ENCODE results near the gene DNAJA3. TPM values are rescaled to one million over a fixed set of nuclear protein-coding genes. Genes with fewer than 3 reads are reported as not detected.

Gene DNAJA3
- total and polyA plus RNA-seq, 2 donors (not counting 3 experiments of a cell fraction or from before 2014, with no cell fraction given) = 33.4 to 45.4 TPM

DNA sequence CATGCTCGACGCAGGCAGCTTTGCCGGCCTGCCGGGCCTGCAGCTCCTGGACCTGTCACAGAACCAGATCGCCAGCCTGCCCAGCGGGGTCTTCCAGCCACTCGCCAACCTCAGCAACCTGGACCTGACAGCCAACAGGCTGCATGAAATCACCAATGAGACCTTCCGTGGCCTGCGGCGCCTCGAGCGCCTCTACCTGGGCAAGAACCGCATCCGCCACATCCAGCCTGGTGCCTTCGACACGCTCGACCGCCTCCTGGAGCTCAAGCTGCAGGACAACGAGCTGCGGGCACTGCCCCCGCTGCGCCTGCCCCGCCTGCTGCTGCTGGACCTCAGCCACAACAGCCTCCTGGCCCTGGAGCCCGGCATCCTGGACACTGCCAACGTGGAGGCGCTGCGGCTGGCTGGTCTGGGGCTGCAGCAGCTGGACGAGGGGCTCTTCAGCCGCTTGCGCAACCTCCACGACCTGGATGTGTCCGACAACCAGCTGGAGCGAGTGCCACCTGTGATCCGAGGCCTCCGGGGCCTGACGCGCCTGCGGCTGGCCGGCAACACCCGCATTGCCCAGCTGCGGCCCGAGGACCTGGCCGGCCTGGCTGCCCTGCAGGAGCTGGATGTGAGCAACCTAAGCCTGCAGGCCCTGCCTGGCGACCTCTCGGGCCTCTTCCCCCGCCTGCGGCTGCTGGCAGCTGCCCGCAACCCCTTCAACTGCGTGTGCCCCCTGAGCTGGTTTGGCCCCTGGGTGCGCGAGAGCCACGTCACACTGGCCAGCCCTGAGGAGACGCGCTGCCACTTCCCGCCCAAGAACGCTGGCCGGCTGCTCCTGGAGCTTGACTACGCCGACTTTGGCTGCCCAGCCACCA, 44.4 kb upstream of the DNAJA3 start:
- CTCF ChIA-PET = interaction anchor here (0.8 to 2.1 kb wide), 3 partner anchors 14 to 23 kb away, joined by 3 to 8 read pairs (median 4); no protein-coding TSS in a partner anchor
- Histone ChIP-seq H3K36me3 (ENCODE audit: control insufficient read depth in 2 of 2, extremely low read depth in 1 of 2, insufficient read depth in 2 of 2, low read length in 2 of 2) (peaks cover 0 to 5% of the 10 kb centered on the region in 2 experiments), H3K27ac (ENCODE audit: insufficient read depth, low read depth, low read length) (no peak overlapping the region), H3K9me3 (replicated peaks; ENCODE audit: control insufficient read depth, insufficient read depth, low read length) (no peaks in the 10 kb centered on the region), H3K9me1 (replicated peaks; ENCODE audit: control insufficient read depth, extremely low read depth, insufficient read depth, low read length) (no peaks in the 10 kb centered on the region), H3K9ac (replicated peaks; ENCODE audit: extremely low read depth, insufficient read depth, low read length) (no peak overlapping the region), H4K20me1 (replicated peaks; ENCODE audit: control insufficient read depth, extremely low read depth, insufficient read depth, low read length) (no peaks in the 10 kb centered on the region), H3K4me3 (replicated peaks in 1 of 3; ENCODE audit: insufficient read depth in 1 of 3, low read depth in 1 of 3, low read length in 3 of 3) (no peak overlapping the region), H3K4me1 (ENCODE audit: control insufficient read depth, extremely low read depth, insufficient read depth, low read length) (peaks cover 12% of the 10 kb centered on the region), H3K79me2 (ENCODE audit: control insufficient read depth, insufficient read depth, low read length) (no peaks in the 10 kb centered on the region), H3K27me3 (ENCODE audit: control insufficient read depth in 2 of 2, insufficient read depth in 2 of 2, low read length in 2 of 2) (no peaks in the 10 kb centered on the region), H3K4me2 (ENCODE audit: insufficient read depth, low read length) (no peak overlapping the region), H2AFZ (ENCODE audit: low read depth, low read length) (no peak overlapping the region)
- FAIRE-seq (no peak), DNase-seq (ENCODE audit: low read depth, low spot score) (no peak)
- dilution Hi-C loops (cut with MboI; ENCODE audit: extremely low pct_ligation_motif_present, low sequenced_read_pairs) (no loop called here), intact Hi-C loops (cut with micrococcal nuclease) (no loop called here)
- POLR2A ChIA-PET = no interaction called here
- no TSS peak for BruUV-seq (replicated peaks)
- TF ChIP-seq, protein P1, sequence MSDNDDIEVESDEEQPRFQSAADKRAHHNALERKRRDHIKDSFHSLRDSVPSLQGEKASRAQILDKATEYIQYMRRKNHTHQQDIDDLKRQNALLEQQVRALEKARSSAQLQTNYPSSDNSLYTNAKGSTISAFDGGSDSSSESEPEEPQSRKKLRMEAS (IDR thresholded peaks at IDR 0.05; ENCODE audit: insufficient read depth, insufficient read length) = no peak
- no peak for TF ChIP-seq POLR2AphosphoS5 (IDR thresholded peaks at IDR 0.05; ENCODE audit: insufficient read depth, low read depth, low read length)

GRCh38 chr16:4381935-4382794, 43.5 kb upstream of the DNAJA3 start:
- H2AFZ ChIP-seq (ENCODE audit: low read depth, low read length) = no peak overlapping the region
- H3K9ac ChIP-seq (replicated peaks; ENCODE audit: extremely low read depth, insufficient read depth, low read length) = no peak overlapping the region
- intact Hi-C loops (cut with micrococcal nuclease) (no loop called here), dilution Hi-C loops (cut with MboI; ENCODE audit: extremely low pct_ligation_motif_present, low sequenced_read_pairs) (no loop called here)
- FAIRE-seq (no peak), DNase-seq (ENCODE audit: low read depth, low spot score) (no peak)
- no peaks in the 10 kb centered on the region for H3K9me1 ChIP-seq (replicated peaks; ENCODE audit: control insufficient read depth, extremely low read depth, insufficient read depth, low read length)
- CTCF ChIA-PET = interaction anchor here (1.0 to 2.1 kb wide), 3 partner anchors 20 to 26 kb away, joined by 3 to 8 read pairs (median 4); no protein-coding TSS in a partner anchor
- H3K9me3 ChIP-seq (replicated peaks; ENCODE audit: control insufficient read depth, insufficient read depth, low read length) = no peaks in the 10 kb centered on the region
- no peaks in the 10 kb centered on the region for H4K20me1 ChIP-seq (replicated peaks; ENCODE audit: control insufficient read depth, extremely low read depth, insufficient read depth, low read length)
- no peak overlapping the region for H3K27ac ChIP-seq (ENCODE audit: insufficient read depth, low read depth, low read length)
- POLR2A ChIA-PET = no interaction called here
- BruUV-seq (replicated peaks) = no TSS peak
- H3K79me2 ChIP-seq (ENCODE audit: control insufficient read depth, insufficient read depth, low read length) = no peaks in the 10 kb centered on the region
- H3K36me3 ChIP-seq (ENCODE audit: control insufficient read depth in 2 of 2, extremely low read depth in 1 of 2, insufficient read depth in 2 of 2, low read length in 2 of 2) = peaks cover 0 to 5% of the 10 kb centered on the region in 2 experiments
- no peak overlapping the region for H3K4me2 ChIP-seq (ENCODE audit: insufficient read depth, low read length)
- TF ChIP-seq POLR2A (IDR thresholded peaks at IDR 0.05; ENCODE audit: low read depth, low read length) (no peak), FOS (IDR thresholded peaks at IDR 0.05; ENCODE audit: borderline replicate concordance, insufficient read depth, low read length) (no peak), JUN (IDR thresholded peaks at IDR 0.05; ENCODE audit: borderline replicate concordance, insufficient read depth, insufficient read length, low read depth) (no peak), POLR2AphosphoS5 (IDR thresholded peaks at IDR 0.05; ENCODE audit: insufficient read depth, low read depth, low read length) (no peak), EZH2 (IDR thresholded peaks at IDR 0.05; ENCODE audit: borderline replicate concordance, low read depth, low read length, severe bottlenecking) (no peak), MYC (IDR thresholded peaks at IDR 0.05; ENCODE audit: low read depth, low read length) (no peak), GATA2 (IDR thresholded peaks at IDR 0.05; ENCODE audit: insufficient read depth, insufficient read length, low read depth, low read length) (no peak)
- TF ChIP-seq, protein P2, sequence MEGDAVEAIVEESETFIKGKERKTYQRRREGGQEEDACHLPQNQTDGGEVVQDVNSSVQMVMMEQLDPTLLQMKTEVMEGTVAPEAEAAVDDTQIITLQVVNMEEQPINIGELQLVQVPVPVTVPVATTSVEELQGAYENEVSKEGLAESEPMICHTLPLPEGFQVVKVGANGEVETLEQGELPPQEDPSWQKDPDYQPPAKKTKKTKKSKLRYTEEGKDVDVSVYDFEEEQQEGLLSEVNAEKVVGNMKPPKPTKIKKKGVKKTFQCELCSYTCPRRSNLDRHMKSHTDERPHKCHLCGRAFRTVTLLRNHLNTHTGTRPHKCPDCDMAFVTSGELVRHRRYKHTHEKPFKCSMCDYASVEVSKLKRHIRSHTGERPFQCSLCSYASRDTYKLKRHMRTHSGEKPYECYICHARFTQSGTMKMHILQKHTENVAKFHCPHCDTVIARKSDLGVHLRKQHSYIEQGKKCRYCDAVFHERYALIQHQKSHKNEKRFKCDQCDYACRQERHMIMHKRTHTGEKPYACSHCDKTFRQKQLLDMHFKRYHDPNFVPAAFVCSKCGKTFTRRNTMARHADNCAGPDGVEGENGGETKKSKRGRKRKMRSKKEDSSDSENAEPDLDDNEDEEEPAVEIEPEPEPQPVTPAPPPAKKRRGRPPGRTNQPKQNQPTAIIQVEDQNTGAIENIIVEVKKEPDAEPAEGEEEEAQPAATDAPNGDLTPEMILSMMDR (IDR thresholded peaks at IDR 0.05; ENCODE audit: extremely low read depth in 1 of 2, insufficient read depth in 1 of 2, low read depth in 1 of 2, low read length in 2 of 2) = no peak
- TF ChIP-seq, protein P1 (IDR thresholded peaks at IDR 0.05; ENCODE audit: insufficient read depth, insufficient read length) = no peak
- H3K4me3 ChIP-seq (replicated peaks in 1 of 3; ENCODE audit: insufficient read depth in 1 of 3, low read depth in 1 of 3, low read length in 3 of 3) = no peak overlapping the region
- H3K4me1 ChIP-seq (ENCODE audit: control insufficient read depth, extremely low read depth, insufficient read depth, low read length) = peaks cover 18% of the 10 kb centered on the region
- H3K27me3 ChIP-seq (ENCODE audit: control insufficient read depth in 2 of 2, insufficient read depth in 2 of 2, low read length in 2 of 2) = no peaks in the 10 kb centered on the region

Measured in endothelial cell of umbilical vein (primary cell).